ENCODE data around the gene GPT2. TPM values are rescaled to one million over a fixed set of nuclear protein-coding genes. Genes with fewer than 3 reads are reported as not detected.

Gene GPT2
- total RNA-seq, 6 donors from 2014 or later, result 2.9 to 19.9 (median 6.3) TPM

DNA sequence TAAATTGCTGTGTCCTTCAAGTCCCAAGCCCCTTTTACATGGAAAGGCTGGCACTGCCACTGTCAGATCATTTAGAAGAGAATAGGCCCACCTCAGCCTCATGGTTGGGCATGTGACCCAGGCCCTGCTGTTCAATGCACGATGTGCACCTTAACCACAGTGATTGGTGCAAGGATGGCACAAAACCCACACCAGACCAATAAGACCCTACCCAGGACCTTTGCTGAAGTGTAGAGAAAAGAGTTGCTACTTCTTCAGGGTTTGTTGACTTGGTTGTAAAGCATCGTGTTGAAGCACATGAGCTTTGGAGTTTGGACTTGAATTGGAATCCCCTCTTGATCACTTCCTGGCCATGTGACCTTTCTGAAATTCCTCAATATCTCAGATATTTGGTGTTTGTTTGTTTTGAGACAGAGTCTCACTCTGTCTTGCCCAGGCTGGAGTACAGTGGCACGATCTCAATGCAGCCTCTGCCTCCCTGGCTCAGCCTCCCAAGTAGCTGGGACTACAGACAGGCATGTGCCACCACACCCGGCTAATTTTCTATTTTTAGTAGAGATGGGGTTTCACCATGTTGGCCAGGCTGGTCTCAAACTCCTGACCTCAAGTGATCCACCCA, 64.5 kb downstream of the GPT2 start:
- Histone ChIP-seq H3K4me1 (no peaks in the 10 kb centered on the region), H3K36me3 (no peaks in the 10 kb centered on the region), H3K27ac (no peak overlapping the region), H3K27me3 (no peaks in the 10 kb centered on the region), H3K4me3 (no peak overlapping the region), H3K9me3 (no peaks in the 10 kb centered on the region)
- no peak for DNase-seq
- 82 to 83% methylated on average over 4 of the region's 4 CpGs for WGBS, 2 donors
- no peak for ATAC-seq (ENCODE audit: low FRiP score in 2 of 2)
- no peak for TF ChIP-seq EP300 (IDR thresholded peaks at IDR 0.05)

- ATAC-seq (ENCODE audit: low FRiP score in 2 of 2), result no peak
- H3K9me3 ChIP-seq, result no peaks in the 10 kb centered on the region
- H3K4me1 ChIP-seq, result no peaks in the 10 kb centered on the region
- DNase-seq, result no peak
- 78 to 79% methylated on average over 7 of the region's 7 CpGs for WGBS, 2 donors
- no peak overlapping the region for H3K27ac ChIP-seq
- H3K4me3 ChIP-seq, result no peak overlapping the region
- TF ChIP-seq POLR2AphosphoS5 (IDR thresholded peaks at IDR 0.05), result no peak
- no peak for TF ChIP-seq POLR2A (IDR thresholded peaks at IDR 0.05)
- TF ChIP-seq, protein P1, sequence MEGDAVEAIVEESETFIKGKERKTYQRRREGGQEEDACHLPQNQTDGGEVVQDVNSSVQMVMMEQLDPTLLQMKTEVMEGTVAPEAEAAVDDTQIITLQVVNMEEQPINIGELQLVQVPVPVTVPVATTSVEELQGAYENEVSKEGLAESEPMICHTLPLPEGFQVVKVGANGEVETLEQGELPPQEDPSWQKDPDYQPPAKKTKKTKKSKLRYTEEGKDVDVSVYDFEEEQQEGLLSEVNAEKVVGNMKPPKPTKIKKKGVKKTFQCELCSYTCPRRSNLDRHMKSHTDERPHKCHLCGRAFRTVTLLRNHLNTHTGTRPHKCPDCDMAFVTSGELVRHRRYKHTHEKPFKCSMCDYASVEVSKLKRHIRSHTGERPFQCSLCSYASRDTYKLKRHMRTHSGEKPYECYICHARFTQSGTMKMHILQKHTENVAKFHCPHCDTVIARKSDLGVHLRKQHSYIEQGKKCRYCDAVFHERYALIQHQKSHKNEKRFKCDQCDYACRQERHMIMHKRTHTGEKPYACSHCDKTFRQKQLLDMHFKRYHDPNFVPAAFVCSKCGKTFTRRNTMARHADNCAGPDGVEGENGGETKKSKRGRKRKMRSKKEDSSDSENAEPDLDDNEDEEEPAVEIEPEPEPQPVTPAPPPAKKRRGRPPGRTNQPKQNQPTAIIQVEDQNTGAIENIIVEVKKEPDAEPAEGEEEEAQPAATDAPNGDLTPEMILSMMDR (IDR thresholded peaks at IDR 0.05), result no peak
- no peak for TF ChIP-seq EP300 (IDR thresholded peaks at IDR 0.05)
- H3K27me3 ChIP-seq, result no peaks in the 10 kb centered on the region
- H3K36me3 ChIP-seq, result peaks cover 0 to 5% (median 2%) of the 10 kb centered on the region in 4 donors
Measured at GRCh38 chr16:46949241-46949892, 65.2 kb downstream of the GPT2 start.

GRCh38 chr16:46950009-46950408, 65.8 kb downstream of the GPT2 start:
- Histone ChIP-seq H3K4me1 (no peaks in the 10 kb centered on the region), H3K36me3 (peaks cover 0 to 11% (median 8%) of the 10 kb centered on the region in 4 donors), H3K27me3 (no peaks in the 10 kb centered on the region), H3K4me3 (no peak overlapping the region), H3K27ac (no peak overlapping the region), H3K9me3 (no peaks in the 10 kb centered on the region)
- no peak for DNase-seq
- WGBS, 2 donors, result 42 to 57% methylated on average over 1 of the region's 1 CpG
- TF ChIP-seq EP300 (IDR thresholded peaks at IDR 0.05) (no peak), POLR2A (IDR thresholded peaks at IDR 0.05) (no peak), POLR2AphosphoS5 (IDR thresholded peaks at IDR 0.05) (no peak)
- TF ChIP-seq, protein P1 (IDR thresholded peaks at IDR 0.05), result no peak
- ATAC-seq (ENCODE audit: low FRiP score in 2 of 2), result no peak

DNA sequence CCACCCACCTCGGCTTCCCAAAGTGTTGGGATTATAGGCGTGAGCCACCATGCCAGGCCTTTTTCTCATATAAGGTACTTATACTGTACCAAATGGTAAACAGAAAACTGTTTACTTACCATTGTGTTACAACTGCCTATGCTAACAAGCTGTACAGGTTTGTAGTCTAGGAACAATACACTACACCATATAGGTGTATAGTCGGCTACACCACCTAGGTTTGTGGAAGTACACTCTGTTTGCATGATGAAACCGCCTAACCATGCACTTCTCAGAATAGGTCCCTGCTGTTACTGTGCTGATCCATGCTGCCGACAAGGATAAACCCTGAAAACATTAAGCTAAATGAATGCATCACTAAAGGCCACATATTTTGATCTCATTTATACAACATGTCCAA, 70.4 kb downstream of the GPT2 start:
- Histone ChIP-seq H3K4me1 (no peaks in the 10 kb centered on the region), H3K36me3 (peaks cover 30 to 57% (median 45%) of the 10 kb centered on the region in 4 donors), H3K27me3 (no peaks in the 10 kb centered on the region), H3K9me3 (no peaks in the 10 kb centered on the region), H3K4me3 (no peak overlapping the region), H3K27ac (no peak overlapping the region)
- TF ChIP-seq POLR2A (IDR thresholded peaks at IDR 0.05) (no peak), EP300 (IDR thresholded peaks at IDR 0.05) (no peak), POLR2AphosphoS5 (IDR thresholded peaks at IDR 0.05) (no peak)
- TF ChIP-seq, protein P1 (IDR thresholded peaks at IDR 0.05), result no peak
- no peak for DNase-seq
- ATAC-seq (ENCODE audit: low FRiP score in 2 of 2), result no peak
- WGBS, 2 donors, result 88 to 94% methylated on average over 5 of the region's 5 CpGs

GRCh38 chr16:46961373-46962353, 77.5 kb downstream of the GPT2 start:
- 65 to 68% methylated on average over 9 of the region's 9 CpGs for WGBS, 2 donors
- ATAC-seq (ENCODE audit: low FRiP score in 2 of 2), result peak in 1 of 2 donors; percentile 55
- peaks cover 49 to 99% (median 83%) of the 10 kb centered on the region in 4 donors for H3K36me3 ChIP-seq

More at GRCh38 chr16:46961373-46962353, 77.5 kb downstream of the GPT2 start:
- no peak for DNase-seq
- TF ChIP-seq POLR2AphosphoS5 (IDR thresholded peaks at IDR 0.05) (no peak), POLR2A (IDR thresholded peaks at IDR 0.05) (no peak), EP300 (IDR thresholded peaks at IDR 0.05) (no peak)
- TF ChIP-seq, protein P1 (IDR thresholded peaks at IDR 0.05), result no peak
- H3K4me1 ChIP-seq, result peaks cover 0 to 6% (median 5%) of the 10 kb centered on the region in 4 donors
- no peaks in the 10 kb centered on the region for H3K9me3 ChIP-seq
- H3K27me3 ChIP-seq, result no peaks in the 10 kb centered on the region
- peak overlapping the region in 3 of 4 donors; percentile 1 to 58 (median 3) for H3K27ac ChIP-seq
- no peak overlapping the region for H3K4me3 ChIP-seq
